Fibroblast of mammary gland (primary cell): Measurements from ENCODE around the gene KLHL36.

Source experiments
- DNase-seq: peaks from one replicate; pipeline ENCODE4 v3.0.0-alpha.2; 2010; ENCODE audit warnings: low read depth
- H3K4me3 ChIP-seq: 2 replicates; pipeline ENCODE4 v1.5.1; 2011; ENCODE audit warnings: low read depth, mild to moderate bottlenecking, low read length, moderate library complexity; ENCODE audit not compliant: control insufficient read depth
- CTCF ChIP-seq: conservative IDR thresholded peaks from 2 replicates; pipeline ENCODE4 v1.5.1; 2011; ENCODE audit warnings: low read depth, low read length, inconsistent platforms; ENCODE audit not compliant: control insufficient read depth, insufficient read depth

The KLHL36 gene

GRCh38 chr16:84611041-84611440, 37.3 kb upstream of the KLHL36 start:
- DNase-seq = peak; percentile 44
- H3K4me3 ChIP-seq = no peak overlapping the region
- TF ChIP-seq CTCF = no peak

- no peak for DNase-seq
- H3K4me3 ChIP-seq = no peak overlapping the region
- no peak for TF ChIP-seq CTCF
These were observed 35.6 kb upstream of the KLHL36 start for GRCh38 chr16:84612686-84613085.

GRCh38 chr16:84613408-84614072, 34.8 kb upstream of the KLHL36 start:
- H3K4me3 ChIP-seq = no peak overlapping the region
- DNase-seq = no peak
- no peak for TF ChIP-seq CTCF

- no peak for TF ChIP-seq CTCF
- peak; percentile 66 for DNase-seq
- peak overlapping the region; percentile 3 for H3K4me3 ChIP-seq
These were observed 34.2 kb upstream of the KLHL36 start for GRCh38 chr16:84614073-84614459.

- H3K4me3 ChIP-seq = peak overlapping the region; percentile 3
- no peak for TF ChIP-seq CTCF
- no peak for DNase-seq
These were observed 33.7 kb upstream of the KLHL36 start for GRCh38 chr16:84614623-84614967.

GRCh38 chr16:84614968-84615813, 33.1 kb upstream of the KLHL36 start:
- DNase-seq = no peak
- peak overlapping the region; percentile 91 for H3K4me3 ChIP-seq

More at GRCh38 chr16:84614968-84615813, 33.1 kb upstream of the KLHL36 start:
- no peak for TF ChIP-seq CTCF
